Measurements from ENCODE around the gene SLC11A2. TPM values are rescaled to one million over a fixed set of nuclear protein-coding genes. Genes with fewer than 3 reads are reported as not detected.
A peak's percentile ranks its signal among the peaks of the same experiment; 100 is the strongest.

SLC11A2 gene
- total RNA-seq, 2 donors from 2014 or later: 74.3 to 99.1 TPM

GRCh38 chr12:50953047-50953446 lies 73.1 kb downstream of the SLC11A2 start:
- TF ChIP-seq CTCF (conservative IDR thresholded peaks at IDR 0.05): peak; percentile 14
- H3K4me1 ChIP-seq (ENCODE audit: control insufficient read depth, insufficient read depth, low read length): no peaks in the 10 kb centered on the region
- Mint-ChIP-seq H3K9me3 (peaks cover 5% of the 10 kb centered on the region), H3K4me1 (no peaks in the 10 kb centered on the region), H3K27me3 (ENCODE audit: insufficient read depth) (no peaks in the 10 kb centered on the region), H3K27ac (no peak overlapping the region), H3K36me3 (ENCODE audit: low read depth) (no peaks in the 10 kb centered on the region), H3K4me3 (no peak overlapping the region)
- H3K4me3 ChIP-seq (ENCODE audit: low read length): no peak overlapping the region
- WGBS, 2 experiments (ENCODE audit: insufficient coverage in 1 of 2, insufficient read length in 1 of 2): 91 to 92% methylated on average over 5 to 7 of the region's 7 CpGs
- no peak overlapping the region for H3K27ac ChIP-seq (ENCODE audit: low read depth, low read length)
- H3K9ac ChIP-seq (ENCODE audit: extremely low read depth, low read length, poor library complexity, severe bottlenecking): no peak overlapping the region
- H3K9me3 ChIP-seq (ENCODE audit: control insufficient read depth, low read length): no peaks in the 10 kb centered on the region
- DNase-seq: no peak
- no peaks in the 10 kb centered on the region for H3K36me3 ChIP-seq (ENCODE audit: control insufficient read depth, insufficient read depth, low read length)
- H3K27me3 ChIP-seq (ENCODE audit: control insufficient read depth, insufficient read depth, low read length, poor library complexity, severe bottlenecking): no peaks in the 10 kb centered on the region

DNA sequence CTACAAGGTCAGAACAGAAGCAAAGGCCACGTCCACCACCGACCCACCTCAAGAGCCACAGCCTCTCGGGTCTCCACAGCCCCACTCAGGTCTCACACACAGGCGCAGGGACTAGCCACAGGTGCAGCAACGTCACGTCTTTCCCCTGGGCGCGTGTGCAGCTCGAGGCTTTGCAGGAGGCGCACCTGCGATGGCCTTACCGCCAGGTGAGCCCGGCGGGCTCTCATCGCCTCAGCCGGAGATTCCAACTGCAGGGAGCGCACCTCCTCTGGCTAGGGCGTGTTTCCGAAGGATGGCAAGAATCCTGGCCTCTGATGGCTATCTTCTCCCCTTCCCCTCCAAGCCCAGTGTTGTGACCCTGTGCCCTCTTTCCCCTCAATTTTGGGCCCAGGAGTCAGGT lies 73.7 kb downstream of the SLC11A2 start, which contains the start of gene HIGD1C:
TSS of gene HIGD1C (plus strand) at position 35 of the 400 bp plus-strand sequence. CDS start 1,455 bp downstream, outside the sequence.
- Histone ChIP-seq H3K9me3 (ENCODE audit: control insufficient read depth, low read length) (no peaks in the 10 kb centered on the region), H3K4me1 (ENCODE audit: control insufficient read depth, insufficient read depth, low read length) (no peaks in the 10 kb centered on the region), H3K4me3 (ENCODE audit: low read length) (no peak within 1 kb of the TSS), H3K9ac (ENCODE audit: extremely low read depth, low read length, poor library complexity, severe bottlenecking) (no peak within 1 kb of the TSS), H3K27me3 (ENCODE audit: control insufficient read depth, insufficient read depth, low read length, poor library complexity, severe bottlenecking) (no peaks in the 10 kb centered on the region), H3K36me3 (ENCODE audit: control insufficient read depth, insufficient read depth, low read length) (no peaks in the 10 kb centered on the region), H3K27ac (ENCODE audit: low read depth, low read length) (no peak within 1 kb of the TSS)
- no peak for TF ChIP-seq CTCF (conservative IDR thresholded peaks at IDR 0.05)
- peaks cover 5% of the 10 kb centered on the region for H3K9me3 Mint-ChIP-seq
- H3K27ac Mint-ChIP-seq: no peak within 1 kb of the TSS
- no peak for DNase-seq
- H3K4me1 Mint-ChIP-seq: no peaks in the 10 kb centered on the region
- no peak within 1 kb of the TSS for H3K4me3 Mint-ChIP-seq
- H3K36me3 Mint-ChIP-seq (ENCODE audit: low read depth): no peaks in the 10 kb centered on the region
- no peaks in the 10 kb centered on the region for H3K27me3 Mint-ChIP-seq (ENCODE audit: insufficient read depth)
- WGBS, 2 experiments (ENCODE audit: insufficient coverage in 1 of 2, insufficient read length in 1 of 2): 95 to 97% methylated on average over 10 to 19 of the region's 19 CpGs

- H3K36me3 ChIP-seq (ENCODE audit: control insufficient read depth, insufficient read depth, low read length): no peaks in the 10 kb centered on the region
- Mint-ChIP-seq H3K27me3 (ENCODE audit: insufficient read depth) (no peaks in the 10 kb centered on the region), H3K4me1 (no peaks in the 10 kb centered on the region), H3K36me3 (ENCODE audit: low read depth) (no peaks in the 10 kb centered on the region), H3K27ac (no peak overlapping the region), H3K9me3 (peaks cover 5% of the 10 kb centered on the region), H3K4me3 (no peak overlapping the region)
- H3K9me3 ChIP-seq (ENCODE audit: control insufficient read depth, low read length): no peaks in the 10 kb centered on the region
- 75 to 90% methylated on average over 2 of the region's 2 CpGs for WGBS, 2 experiments (ENCODE audit: insufficient coverage in 1 of 2, insufficient read length in 1 of 2)
- no peak overlapping the region for H3K4me3 ChIP-seq (ENCODE audit: low read length)
- H3K27me3 ChIP-seq (ENCODE audit: control insufficient read depth, insufficient read depth, low read length, poor library complexity, severe bottlenecking): no peaks in the 10 kb centered on the region
- no peak for DNase-seq
- H3K9ac ChIP-seq (ENCODE audit: extremely low read depth, low read length, poor library complexity, severe bottlenecking): no peak overlapping the region
- TF ChIP-seq CTCF (conservative IDR thresholded peaks at IDR 0.05): no peak
- H3K4me1 ChIP-seq (ENCODE audit: control insufficient read depth, insufficient read depth, low read length): no peaks in the 10 kb centered on the region
- H3K27ac ChIP-seq (ENCODE audit: low read depth, low read length): no peak overlapping the region
These were observed 75.1 kb downstream of the SLC11A2 start for GRCh38 chr12:50951112-50951511.
